Mesenchymal stem cell (in vitro differentiated cells and primary cell): ENCODE data around the gene TRAF1.
A peak's percentile ranks its signal among the peaks of the same experiment; 100 is the strongest.

Experiments used
- DNase-seq: peaks from one replicate; pipeline ENCODE4 v3.0.0-alpha.2; 2013
- H2AFZ ChIP-seq: one replicate; pipeline ENCODE4 v1.6.1; 2013; ENCODE audit warnings: low read depth, mild to moderate bottlenecking, control low read depth, inconsistent platforms, low read length, moderate library complexity
- H2AK5ac ChIP-seq: 2 replicates; pipeline ENCODE4 v1.6.1; 2013; ENCODE audit warnings: low read length, moderate library complexity, mild to moderate bottlenecking, inconsistent platforms; ENCODE audit not compliant: severe bottlenecking
- H2BK120ac ChIP-seq: one replicate; pipeline ENCODE4 v1.6.1; 2013; ENCODE audit warnings: low read depth, mild to moderate bottlenecking, inconsistent platforms, low read length, moderate library complexity
- H2BK12ac ChIP-seq, 2 experiments: one replicate each; pipeline ENCODE4 v1.6.1; 2013; ENCODE audit warnings: inconsistent platforms in 2 of 2, low read length in 2 of 2, mild to moderate bottlenecking in 2 of 2, moderate library complexity in 2 of 2, control low read depth in 1 of 2
- H2BK15ac ChIP-seq: one replicate; pipeline ENCODE4 v1.6.1; 2013; ENCODE audit warnings: mild to moderate bottlenecking, low read depth, inconsistent platforms; ENCODE audit not compliant: poor library complexity, severe bottlenecking
- H2BK5ac ChIP-seq: 2 replicates; pipeline ENCODE4 v1.6.1; 2013; ENCODE audit warnings: low read depth, mild to moderate bottlenecking, low read length, control low read depth, inconsistent platforms; ENCODE audit not compliant: poor library complexity, severe bottlenecking
- H3K14ac ChIP-seq, 2 experiments: one replicate each; pipeline ENCODE4 v1.6.1; 2013; ENCODE audit warnings: inconsistent platforms in 2 of 2, low read length in 2 of 2, control low read depth in 1 of 2, mild to moderate bottlenecking in 1 of 2, moderate library complexity in 1 of 2
- H3K18ac ChIP-seq, 2 experiments: one replicate each; pipeline ENCODE4 v1.6.1; 2013; ENCODE audit warnings: inconsistent platforms in 2 of 2, low read length in 2 of 2, control low read depth in 1 of 2, low read depth in 1 of 2, mild to moderate bottlenecking in 1 of 2
- H3K23ac ChIP-seq, 2 experiments: one replicate each; pipeline ENCODE4 v1.6.1; 2013; ENCODE audit warnings: inconsistent platforms in 2 of 2, low read length in 2 of 2, mild to moderate bottlenecking in 2 of 2, moderate library complexity in 2 of 2, control low read depth in 1 of 2
- H3K27ac ChIP-seq: 2 replicates; pipeline ENCODE4 v1.5.1; 2013; ENCODE audit warnings: mild to moderate bottlenecking, moderate library complexity, low read length, control low read depth, inconsistent platforms; ENCODE audit not compliant: poor library complexity, severe bottlenecking
- H3K27me3 ChIP-seq, 2 experiments: 2 replicates each; pipeline versions ENCODE4 v1.6.1 to v1.7.0; 2013; ENCODE audit warnings: low read length in 2 of 2, mild to moderate bottlenecking in 2 of 2, moderate library complexity in 2 of 2, control low read depth in 1 of 2, inconsistent platforms in 1 of 2; ENCODE audit not compliant: control insufficient read depth in 1 of 2, insufficient read depth in 1 of 2
- H3K36me3 ChIP-seq, 2 experiments: 2 replicates each; pipeline versions ENCODE4 v1.6.1 to v1.7.0; 2013; ENCODE audit warnings: low read length in 2 of 2, control low read depth in 1 of 2, inconsistent platforms in 1 of 2, low read depth in 1 of 2, mild to moderate bottlenecking in 1 of 2; ENCODE audit not compliant: insufficient read depth in 2 of 2, control insufficient read depth in 1 of 2
- H3K4ac ChIP-seq, 2 experiments: one replicate each; pipeline ENCODE4 v1.6.1; 2013; ENCODE audit warnings: inconsistent platforms in 2 of 2, low read length in 2 of 2, mild to moderate bottlenecking in 2 of 2, moderate library complexity in 2 of 2, control low read depth in 1 of 2, low read depth in 1 of 2
- H3K4me1 ChIP-seq: 2 replicates; pipeline ENCODE4 v1.6.1; 2013; ENCODE audit warnings: low read depth, low read length, control low read depth; ENCODE audit not compliant: control insufficient read depth, insufficient read depth
- H3K4me2 ChIP-seq: 2 replicates; pipeline ENCODE4 v1.6.1; 2013; ENCODE audit warnings: low read length, mild to moderate bottlenecking, inconsistent platforms; ENCODE audit not compliant: poor library complexity, severe bottlenecking
- H3K4me3 ChIP-seq, 2 experiments: 2 replicates each; pipeline versions ENCODE4 v1.5.1 to v1.7.0; 2013; ENCODE audit warnings: low read length in 2 of 2, mild to moderate bottlenecking in 2 of 2, control low read depth in 1 of 2, low read depth in 1 of 2; ENCODE audit not compliant: insufficient read depth in 1 of 2
- H3K79me1 ChIP-seq: replicated peaks from 2 replicates; pipeline ENCODE4 v1.6.1; 2013; ENCODE audit warnings: mild to moderate bottlenecking, control low read depth, low read length, inconsistent platforms; ENCODE audit not compliant: poor library complexity, severe bottlenecking
- H3K9ac ChIP-seq: 2 replicates; pipeline ENCODE4 v1.7.0; 2013; ENCODE audit warnings: mild to moderate bottlenecking, low read length, moderate library complexity
- H3K9me3 ChIP-seq: 2 replicates; pipeline ENCODE4 v1.7.0; 2013; ENCODE audit warnings: mild to moderate bottlenecking, low read length; ENCODE audit not compliant: control insufficient read depth
- H4K8ac ChIP-seq: one replicate; pipeline ENCODE4 v1.6.1; 2013; ENCODE audit warnings: inconsistent platforms, mild to moderate bottlenecking, low read length, moderate library complexity
- H4K91ac ChIP-seq: one replicate; pipeline ENCODE4 v1.6.1; 2013; ENCODE audit warnings: mild to moderate bottlenecking, low read length, inconsistent platforms
- WGBS: methylation state at CpG from one replicate; pipeline ENCODE4 v1.1.7; 2013; ENCODE audit warnings: mixed read lengths; 5-methylcytosine and 5-hydroxymethylcytosine counted together

The TRAF1 gene

DNA sequence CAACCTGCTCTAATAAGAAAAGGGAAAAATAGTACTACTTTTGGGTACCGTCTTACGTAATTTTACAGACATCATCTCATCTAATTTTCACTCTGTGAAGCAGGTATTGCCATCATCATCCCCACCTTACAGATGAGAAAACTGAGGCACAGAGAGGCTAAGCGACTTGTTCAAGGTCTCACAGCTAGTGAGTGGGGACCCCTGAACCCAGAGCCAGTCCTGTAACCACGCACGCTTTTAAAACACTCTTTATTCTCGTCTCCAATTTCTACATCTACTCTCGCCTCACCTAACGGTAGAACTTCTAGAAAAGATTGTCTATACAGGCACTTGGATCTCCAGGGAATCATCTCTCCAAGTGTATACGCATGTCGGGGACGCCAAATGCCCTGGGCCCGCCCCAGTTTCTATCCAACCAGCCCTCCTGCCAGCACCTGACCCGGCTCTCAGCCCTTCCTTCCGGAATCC, 1.5 kb upstream of the TRAF1 start:
- H2BK12ac ChIP-seq = peak overlapping the region; percentile 18 to 59
- H3K4me1 ChIP-seq = peaks cover 30% of the 10 kb centered on the region
- H2BK15ac ChIP-seq = peak overlapping the region; percentile 83
- no peak overlapping the region for H3K14ac ChIP-seq
- peak overlapping the region in 1 of 2 experiments; percentile 85 for H3K18ac ChIP-seq
- H3K4ac ChIP-seq = peak overlapping the region; percentile 88 to 90
- peak overlapping the region; percentile 100 for H4K8ac ChIP-seq
- peak overlapping the region; percentile 95 for H3K4me2 ChIP-seq
- no peak overlapping the region for H2AK5ac ChIP-seq
- H2AFZ ChIP-seq = no peak overlapping the region
- 68% methylated on average over 14 of the region's 14 CpGs for WGBS
- H2BK120ac ChIP-seq = peak overlapping the region; percentile 93
- no peaks in the 10 kb centered on the region for H3K36me3 ChIP-seq
- DNase-seq = no peak
- H3K27me3 ChIP-seq = no peaks in the 10 kb centered on the region
- peak overlapping the region in 1 of 2 experiments; percentile 62 for H3K23ac ChIP-seq
- H3K27ac ChIP-seq = no peak overlapping the region
- peak overlapping the region; percentile 65 to 77 for H3K4me3 ChIP-seq
- peak overlapping the region; percentile 80 for H3K9ac ChIP-seq
- H4K91ac ChIP-seq = no peak overlapping the region
- no peaks in the 10 kb centered on the region for H3K9me3 ChIP-seq
- peaks cover 3% of the 10 kb centered on the region for H3K79me1 ChIP-seq
- no peak overlapping the region for H2BK5ac ChIP-seq

DNA sequence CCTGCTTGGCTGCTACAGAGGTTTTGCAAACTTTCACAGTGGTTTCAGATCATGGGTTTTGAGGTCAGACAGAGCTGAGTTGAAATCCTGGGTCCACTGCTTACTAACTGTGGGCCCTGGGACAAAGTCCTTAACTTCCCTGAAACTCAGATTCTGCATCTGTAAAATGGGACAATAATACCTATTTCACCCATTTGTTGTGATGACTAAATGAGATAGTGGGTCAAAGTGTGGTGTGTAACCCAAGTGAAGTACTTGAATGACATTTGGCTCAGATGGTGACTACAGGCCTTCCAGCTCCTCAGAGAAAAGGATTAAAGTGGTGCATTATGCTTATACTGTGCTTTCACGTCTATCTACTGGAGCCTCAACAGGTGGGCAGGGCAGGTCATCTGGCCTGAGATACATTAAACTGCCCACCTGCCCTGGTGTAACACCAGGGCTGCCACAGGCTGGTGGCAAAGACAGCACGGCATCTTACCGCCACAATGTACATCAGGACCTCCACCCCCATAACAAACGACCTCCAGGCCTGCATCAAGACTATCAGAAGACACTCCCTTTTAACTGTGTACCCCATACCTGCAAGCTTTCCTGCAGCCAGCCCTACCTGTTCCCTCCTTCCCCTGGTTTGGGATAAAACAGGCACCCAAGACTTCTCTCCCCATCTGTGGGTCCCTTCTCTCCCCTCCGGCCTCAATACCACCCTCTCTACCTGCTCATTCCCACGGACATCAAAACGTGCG, 846 bp upstream of the TRAF1 start:
- Histone ChIP-seq H3K36me3 (no peaks in the 10 kb centered on the region), H3K27me3 (no peaks in the 10 kb centered on the region), H4K8ac (peak overlapping the region; percentile 4), H2AFZ (no peak overlapping the region), H3K4ac (no peak overlapping the region), H3K14ac (no peak overlapping the region), H3K9ac (no peak overlapping the region), H3K4me1 (peaks cover 30% of the 10 kb centered on the region), H2BK12ac (peak overlapping the region in 1 of 2 experiments; percentile 11), H3K79me1 (peaks cover 3% of the 10 kb centered on the region), H3K18ac (no peak overlapping the region), H4K91ac (no peak overlapping the region), H2BK15ac (peak overlapping the region; percentile 33), H2BK120ac (no peak overlapping the region), H2BK5ac (no peak overlapping the region), H2AK5ac (no peak overlapping the region), H3K23ac (no peak overlapping the region), H3K9me3 (no peaks in the 10 kb centered on the region), H3K27ac (no peak overlapping the region), H3K4me2 (no peak overlapping the region), H3K4me3 (no peak overlapping the region)
- no peak for DNase-seq
- WGBS = 96% methylated on average over 8 of the region's 8 CpGs

DNA sequence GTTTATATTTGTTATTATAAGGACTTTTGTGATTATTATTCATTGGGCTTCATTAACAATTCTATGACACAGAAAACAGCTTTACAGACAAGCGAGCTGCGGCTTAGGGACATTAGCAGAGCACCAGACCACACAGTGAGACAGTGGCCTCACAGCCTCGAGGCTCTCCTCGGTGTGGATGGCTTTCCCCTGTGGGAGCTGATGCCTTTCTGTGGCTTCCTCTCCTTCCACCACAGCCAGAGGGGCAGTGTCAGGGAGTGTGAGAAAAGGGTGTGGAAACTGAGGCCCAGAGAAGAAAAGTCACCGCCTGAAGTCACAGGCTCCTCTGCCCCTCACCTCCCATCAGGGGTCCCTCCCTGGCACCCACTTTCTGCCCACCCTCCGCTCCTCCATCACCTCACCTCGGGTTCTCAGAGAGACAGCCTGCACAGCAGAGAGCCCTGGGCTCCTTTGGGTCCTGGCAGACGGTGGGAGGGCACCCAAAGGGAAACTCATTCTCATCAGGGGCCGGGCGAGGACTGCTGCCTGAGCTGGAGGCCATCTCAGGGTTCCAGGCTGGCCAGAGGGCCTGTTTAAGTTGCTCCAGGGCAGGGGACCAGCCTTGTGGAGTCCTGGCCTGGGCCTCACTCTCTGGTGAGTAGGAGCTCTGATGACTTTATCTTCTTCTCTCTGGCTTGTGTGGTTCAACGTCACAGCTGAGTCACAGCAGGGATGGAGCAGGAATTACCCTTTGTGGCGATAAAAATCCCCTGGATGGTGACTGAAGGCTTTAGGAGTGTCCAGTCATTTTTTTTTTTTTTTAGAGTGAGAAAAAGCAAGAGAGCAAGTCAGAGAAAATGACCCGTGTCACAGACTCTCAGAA, 830 bp downstream of the TRAF1 start:
- 65% methylated on average over 13 of the region's 13 CpGs for WGBS
- Histone ChIP-seq H2AFZ (peak overlapping the region; percentile 29), H3K9me3 (no peaks in the 10 kb centered on the region), H3K27me3 (no peaks in the 10 kb centered on the region), H4K8ac (peak overlapping the region; percentile 78), H4K91ac (peak overlapping the region; percentile 48), H3K14ac (no peak overlapping the region), H2BK120ac (no peak overlapping the region), H3K4me2 (no peak overlapping the region), H2BK12ac (peak overlapping the region; percentile 30 to 45), H3K79me1 (peaks cover 3% of the 10 kb centered on the region), H3K36me3 (no peaks in the 10 kb centered on the region), H3K27ac (no peak overlapping the region), H3K4me1 (peaks cover 21% of the 10 kb centered on the region), H3K23ac (no peak overlapping the region), H3K18ac (peak overlapping the region; percentile 48 to 54), H2AK5ac (no peak overlapping the region), H3K4ac (peak overlapping the region; percentile 32 to 69), H3K9ac (peak overlapping the region; percentile 66), H3K4me3 (no peak overlapping the region), H2BK15ac (peak overlapping the region; percentile 96), H2BK5ac (no peak overlapping the region)
- peak; percentile 96 for DNase-seq
